M059J (cell line): ENCODE measurements around the gene BMPR1A. TPM values are rescaled to one million over a fixed set of nuclear protein-coding genes. Genes with fewer than 3 reads are reported as not detected.

Experiments used
- DNase-seq: peaks from one replicate; pipeline ENCODE4 v3.0.0-alpha.2; 2012; ENCODE audit warnings: low read depth
- total RNA-seq: library from RNA; depleted of rRNA; stranded (reverse); fragments of >200 nt; shearing (Covaris generic); gene quantifications from 2 replicates; pipeline ENCODE4 v1.2.3, GENCODE V29; 2014; rRNA removed

BMPR1A gene
- total RNA-seq: 22.4 and 29.1 TPM in 2 replicates

DNA sequence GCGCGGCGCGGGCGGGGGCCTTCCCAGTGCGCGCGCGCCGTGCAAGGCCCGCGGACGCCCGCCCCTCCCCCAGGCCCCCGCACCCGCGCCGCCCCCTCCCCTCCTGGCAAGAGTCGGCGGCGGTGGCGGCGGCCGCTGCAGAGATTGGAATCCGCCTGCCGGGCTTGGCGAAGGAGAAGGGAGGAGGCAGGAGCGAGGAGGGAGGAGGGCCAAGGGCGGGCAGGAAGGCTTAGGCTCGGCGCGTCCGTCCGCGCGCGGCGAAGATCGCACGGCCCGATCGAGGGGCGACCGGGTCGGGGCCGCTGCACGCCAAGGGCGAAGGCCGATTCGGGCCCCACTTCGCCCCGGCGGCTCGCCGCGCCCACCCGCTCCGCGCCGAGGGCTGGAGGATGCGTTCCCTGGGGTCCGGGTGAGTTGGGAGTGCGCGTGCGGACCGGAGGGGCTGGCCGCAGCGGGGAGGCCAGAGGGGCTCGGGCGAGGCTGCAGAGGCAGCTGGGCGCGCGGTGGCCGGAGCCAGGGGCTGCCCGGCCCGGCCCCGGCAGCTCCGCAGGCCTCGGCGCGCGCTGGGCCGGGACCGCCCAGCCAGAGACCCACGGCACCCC, at the start of gene BMPR1A:
BMPR1A (plus strand) TSS at position 109 of the 602 bp plus-strand sequence. CDS start 119,400 bp downstream, outside the sequence.
- DNase-seq: peak; percentile 83

DNA sequence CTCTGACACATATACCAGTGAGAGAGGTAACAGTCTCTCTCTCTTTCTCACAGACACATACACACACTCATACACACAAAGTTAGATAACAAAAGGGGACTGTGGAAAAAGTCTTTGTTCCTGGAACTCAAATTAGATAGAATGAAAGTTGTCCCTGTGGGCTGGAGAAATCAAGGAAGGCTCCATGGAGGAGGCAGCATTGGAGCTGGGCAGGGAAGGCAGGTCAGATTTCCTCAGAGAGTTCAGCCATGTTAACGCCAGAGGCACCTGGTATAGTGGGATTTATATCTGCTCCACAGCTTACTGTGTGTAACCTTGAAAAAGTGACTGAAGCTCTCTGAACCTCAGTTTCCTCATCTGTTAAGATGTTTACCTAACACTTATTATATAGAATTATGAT, 49.4 kb upstream of the BMPR1A start:
- DNase-seq: no peak

DNA sequence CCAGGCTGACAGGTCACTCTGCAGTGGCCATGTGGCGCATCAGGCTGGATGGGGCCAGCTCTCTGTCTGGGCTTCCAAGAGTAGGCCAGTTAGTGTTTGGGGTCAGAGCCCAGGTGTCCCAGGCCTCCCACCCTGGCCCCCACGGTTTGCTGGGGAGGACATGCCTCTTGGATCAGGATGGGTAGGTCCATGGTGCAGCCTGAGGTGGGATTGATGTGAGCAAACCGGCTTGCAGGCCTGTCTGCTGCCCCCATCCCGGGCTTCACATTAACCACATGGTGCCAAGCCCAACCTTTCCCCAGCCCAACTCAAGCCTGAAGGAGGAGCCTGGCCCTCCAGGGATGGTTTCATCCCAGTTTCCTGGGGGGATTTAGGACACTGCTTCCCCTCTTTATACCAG, 48.9 kb upstream of the BMPR1A start:
- no peak for DNase-seq

DNA sequence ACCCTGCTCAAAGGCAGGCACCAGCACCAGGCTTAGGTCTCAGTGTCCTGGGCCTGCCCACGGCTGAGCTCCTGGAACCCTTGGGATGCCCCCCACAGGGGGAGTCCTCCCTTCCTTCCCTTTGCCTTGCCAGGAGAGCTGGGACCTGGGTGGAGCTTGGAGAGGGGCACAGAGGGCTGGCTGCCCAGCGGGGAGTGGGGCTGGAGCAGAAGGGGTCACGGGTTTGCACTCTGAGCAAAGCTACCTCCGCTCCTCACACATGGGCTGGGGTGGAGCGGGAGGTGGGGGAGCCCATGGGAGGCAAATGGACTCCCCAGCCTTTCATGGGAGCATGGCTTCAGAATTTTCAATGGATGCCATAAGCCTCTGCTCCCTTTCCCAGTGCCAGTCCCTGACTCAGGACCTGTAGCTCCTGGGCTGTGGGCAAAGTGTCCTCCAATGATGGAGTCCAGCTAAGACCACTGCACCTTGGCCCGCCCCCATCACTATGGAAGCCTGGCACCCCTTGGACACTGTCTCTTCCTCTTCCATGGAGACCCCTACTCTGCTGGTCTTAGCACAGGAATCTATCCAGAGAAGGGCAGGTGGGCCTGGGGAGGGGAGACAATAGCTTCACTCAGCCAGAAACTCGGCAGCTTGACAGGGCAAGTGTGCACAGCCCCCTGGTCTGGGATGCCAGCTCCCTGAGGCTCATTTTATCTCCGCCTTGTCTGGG, 48.2 kb upstream of the BMPR1A start:
- DNase-seq: no peak

DNA sequence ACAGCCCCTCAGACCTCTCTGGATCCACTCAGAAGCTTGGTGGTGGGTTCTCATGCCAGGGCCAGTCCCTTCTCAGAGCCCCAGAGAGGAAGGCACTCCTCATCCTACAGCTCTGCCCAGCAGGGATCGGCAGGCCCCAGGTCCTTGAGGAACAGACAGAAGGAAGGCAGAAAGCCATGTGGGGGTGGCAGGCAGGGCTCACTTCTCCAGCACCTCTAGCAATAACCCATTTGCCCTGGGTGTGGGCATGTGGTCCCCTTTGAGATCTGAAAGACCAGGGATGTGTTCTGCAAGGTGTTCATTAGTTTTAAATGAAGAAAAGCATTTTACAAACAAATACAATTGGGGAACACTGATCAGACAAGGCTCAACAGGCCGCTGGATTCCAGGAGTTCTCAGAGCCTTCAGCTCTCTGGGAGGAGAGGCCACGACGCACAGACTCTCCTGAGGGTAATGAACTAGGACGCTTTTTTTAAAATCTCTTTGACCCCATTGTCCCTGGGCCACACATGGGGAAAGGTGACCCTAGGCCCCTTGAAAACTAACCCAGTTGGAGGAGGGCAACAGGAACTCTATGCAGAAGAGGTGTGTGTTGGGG, 47.5 kb upstream of the BMPR1A start:
- DNase-seq: no peak

DNA sequence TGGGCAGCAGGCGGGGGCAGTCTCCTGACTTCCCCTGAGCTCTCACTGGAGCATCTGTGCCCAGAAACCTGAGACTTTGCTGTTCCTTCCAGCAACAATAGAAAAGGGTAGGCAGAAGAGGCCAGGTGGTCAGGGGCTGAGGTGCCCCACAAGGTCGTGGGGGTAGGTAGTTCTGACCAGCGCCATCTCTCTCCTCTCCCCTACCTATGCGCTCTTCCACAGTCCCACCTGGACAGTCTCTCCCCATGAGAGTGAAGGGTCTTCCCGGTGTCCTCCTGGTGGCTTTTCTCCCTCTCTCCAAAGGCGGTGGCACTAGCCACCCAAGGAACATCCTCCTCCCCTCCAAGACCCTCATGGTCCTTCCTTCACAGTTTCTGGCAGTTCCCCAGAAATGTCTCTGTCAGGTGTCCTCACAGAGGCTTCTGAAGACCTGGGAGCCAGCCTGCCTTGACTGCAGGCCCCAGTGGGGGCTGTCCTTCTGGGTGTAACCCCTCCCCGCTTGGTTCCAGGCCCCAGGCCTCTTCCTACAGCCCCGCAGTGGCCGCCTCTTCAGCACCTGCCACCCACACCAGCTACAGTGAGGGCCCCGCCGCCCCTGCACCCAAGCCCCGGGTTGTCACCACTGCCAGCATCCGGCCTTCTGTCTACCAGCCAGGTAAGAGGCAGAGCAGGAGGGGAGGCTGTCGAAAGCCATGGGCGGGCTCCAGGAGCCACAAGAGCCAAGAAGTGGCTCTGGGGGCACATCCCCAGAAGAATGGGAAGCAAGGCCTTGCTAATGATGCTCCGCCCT, 46.8 kb upstream of the BMPR1A start:
- DNase-seq: no peak

DNA sequence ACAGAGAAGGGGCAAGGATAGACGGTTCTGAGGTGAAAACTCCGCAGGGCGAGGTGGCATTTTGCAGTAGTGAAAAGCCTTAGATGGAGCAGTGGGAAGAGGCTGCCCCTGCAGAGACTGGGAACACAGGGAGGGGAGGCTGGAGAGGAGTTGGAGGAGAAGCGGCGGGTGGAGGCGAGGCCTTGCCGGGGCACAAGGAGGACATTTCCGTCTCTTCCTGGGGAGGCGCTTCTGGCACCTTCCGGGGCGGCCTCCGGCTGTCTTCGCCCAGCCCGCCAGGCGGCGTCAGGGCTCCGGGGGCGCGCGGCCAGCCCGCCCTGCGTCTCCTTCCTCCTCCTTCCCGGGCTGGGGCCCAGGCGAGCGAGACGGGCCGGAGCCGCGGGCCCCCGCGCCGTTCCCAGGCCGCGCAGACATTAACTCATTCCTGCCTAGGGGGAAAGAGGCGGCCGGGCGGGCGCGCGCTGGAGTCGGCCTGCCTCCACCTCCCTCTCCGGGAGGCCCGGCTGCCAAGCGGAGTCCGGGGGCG, 45.4 kb upstream of the BMPR1A start:
- DNase-seq: peak; percentile 87

DNA sequence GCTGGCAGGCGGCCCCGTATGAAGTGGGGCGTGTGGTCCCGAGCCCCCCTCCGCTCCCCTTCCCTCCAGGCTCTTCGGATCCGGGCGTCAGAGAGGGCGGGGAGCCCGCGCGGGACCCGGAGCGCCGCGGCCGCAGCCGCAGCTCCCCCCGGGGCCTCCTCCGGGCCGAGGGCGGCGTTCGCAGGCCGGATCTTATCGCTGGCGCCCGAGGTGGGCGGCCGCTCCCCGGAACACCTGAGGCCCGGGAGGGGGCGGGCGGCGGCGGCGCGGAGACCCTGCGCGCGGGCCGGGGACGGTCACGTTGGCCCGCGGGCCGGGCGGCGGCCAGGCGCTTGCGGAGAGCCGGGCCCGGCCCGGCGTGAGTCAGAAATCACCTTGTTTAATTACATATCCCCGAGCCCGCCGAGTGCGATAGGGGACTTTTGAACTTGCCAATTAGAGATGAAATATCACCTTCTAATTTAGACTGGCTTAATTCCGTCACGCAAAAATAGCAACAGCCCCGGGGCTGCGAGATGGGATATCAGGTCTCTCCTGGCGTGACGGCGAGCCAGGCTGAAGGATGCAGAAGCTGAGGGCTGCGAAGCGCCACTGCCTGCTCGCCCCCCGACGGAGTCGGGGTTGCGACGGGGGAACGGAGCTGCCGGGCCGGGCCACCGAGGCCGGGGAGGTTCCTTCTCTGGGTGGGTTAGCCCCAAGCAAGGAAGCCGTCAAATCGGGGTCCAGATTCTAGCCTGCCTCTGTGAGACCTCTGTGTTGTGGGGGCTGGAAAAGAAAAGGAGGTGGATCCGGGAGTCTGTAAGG, 44.7 kb upstream of the BMPR1A start:
- DNase-seq: peak; percentile 46

DNA sequence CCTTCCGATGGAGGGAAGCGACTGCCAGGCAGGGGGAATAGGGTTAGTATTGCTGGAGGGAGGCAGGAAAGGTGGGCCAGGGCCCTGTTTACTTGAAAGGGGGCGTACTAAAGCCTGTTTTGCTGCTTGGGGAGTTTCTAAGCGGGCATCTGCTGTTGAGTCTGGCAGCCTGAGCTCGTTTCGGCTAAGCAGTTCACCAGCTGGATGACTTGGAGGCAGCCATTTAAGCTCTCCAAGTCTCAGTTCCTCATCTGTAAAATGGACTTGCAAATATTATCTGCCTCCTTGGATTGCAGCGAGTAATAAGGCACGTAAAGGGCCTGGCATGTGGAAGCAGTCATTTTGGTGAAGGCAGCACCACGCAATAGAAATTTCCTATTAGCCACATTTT, 44.1 kb upstream of the BMPR1A start:
- DNase-seq: no peak

DNA sequence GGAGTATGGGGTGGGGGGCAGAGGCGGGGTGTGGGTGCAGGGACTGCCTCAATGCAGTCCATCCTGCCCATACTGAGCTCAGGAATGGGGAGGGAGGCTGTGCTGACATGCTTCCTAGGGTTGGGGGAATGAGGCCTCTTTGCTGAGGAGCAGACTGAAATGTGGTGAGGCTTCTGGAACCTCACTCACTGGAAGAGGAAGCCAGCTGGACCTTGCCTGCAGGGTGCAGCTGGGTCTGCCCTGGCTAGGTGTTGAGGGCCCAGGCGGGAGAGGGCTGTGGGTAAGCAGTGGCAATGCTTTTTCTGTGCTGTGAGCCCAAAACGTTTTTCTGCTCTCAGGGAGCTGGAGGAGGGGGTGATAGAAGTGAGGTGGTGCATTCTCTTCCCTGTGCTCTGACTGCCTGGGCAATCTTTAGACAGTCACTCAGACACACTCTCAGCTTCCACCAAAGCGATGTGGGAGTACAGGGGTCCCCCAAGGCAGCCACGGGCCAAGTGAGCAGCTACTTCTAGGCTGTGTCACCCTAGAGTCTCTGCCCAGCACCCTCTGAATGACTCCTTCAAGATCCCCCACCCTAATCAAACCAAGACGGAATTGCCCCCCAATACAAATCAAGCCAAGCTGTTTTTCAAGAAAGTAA, 41.1 kb upstream of the BMPR1A start:
- DNase-seq: no peak

DNA sequence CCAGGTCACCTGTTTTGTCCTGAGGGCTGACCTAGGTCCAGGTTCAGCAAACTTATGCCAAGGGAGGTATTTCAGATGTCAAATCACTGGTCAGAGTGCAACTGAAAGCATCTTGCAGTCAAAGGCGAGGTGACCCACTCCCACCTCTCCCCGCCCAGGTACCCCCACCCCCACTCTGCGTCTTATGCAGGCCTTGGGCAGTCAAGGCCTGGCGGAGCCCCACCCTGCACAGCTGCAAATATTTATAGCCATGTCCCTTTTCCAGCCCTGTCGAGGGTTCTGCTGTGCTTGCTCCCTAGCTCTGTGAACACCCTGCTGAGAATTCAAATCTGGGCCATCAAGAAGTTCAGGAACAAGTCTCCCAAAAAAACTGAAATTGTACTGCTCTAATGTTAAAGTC, 40.6 kb upstream of the BMPR1A start:
- no peak for DNase-seq

DNA sequence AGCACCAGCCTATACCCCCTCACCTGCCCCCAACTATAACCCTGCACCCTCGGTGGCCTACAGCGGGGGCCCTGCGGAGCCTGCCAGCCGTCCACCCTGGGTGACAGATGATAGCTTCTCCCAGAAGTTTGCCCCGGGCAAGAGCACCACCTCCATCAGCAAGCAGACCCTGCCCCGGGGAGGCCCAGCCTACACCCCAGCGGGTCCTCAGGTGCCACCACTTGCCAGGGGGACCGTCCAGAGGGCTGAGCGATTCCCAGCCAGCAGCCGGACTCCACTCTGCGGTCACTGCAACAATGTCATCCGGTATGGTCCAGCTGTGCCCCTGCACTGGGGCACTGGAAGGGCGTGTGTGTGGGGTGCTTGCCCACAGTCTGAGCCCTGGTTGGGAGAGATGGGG, 40.0 kb upstream of the BMPR1A start:
- no peak for DNase-seq

DNA sequence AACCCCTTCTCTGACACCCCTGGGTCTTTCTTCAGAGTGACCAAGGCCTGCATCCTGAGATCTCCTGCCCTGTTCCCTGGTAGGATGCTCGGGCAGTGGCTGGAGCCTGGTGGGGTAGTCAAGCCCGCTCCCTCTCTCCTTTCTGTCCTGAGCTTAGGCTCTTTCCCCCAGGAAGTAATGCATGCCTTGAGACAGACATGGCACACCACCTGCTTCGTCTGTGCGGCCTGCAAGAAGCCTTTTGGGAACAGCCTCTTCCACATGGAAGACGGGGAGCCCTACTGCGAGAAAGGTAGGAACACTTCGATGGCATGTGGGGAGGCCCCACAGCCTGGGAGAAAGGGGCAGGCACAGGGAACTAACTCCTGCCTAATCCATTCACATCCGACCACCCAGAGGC, 37.9 kb upstream of the BMPR1A start:
- DNase-seq: no peak

DNA sequence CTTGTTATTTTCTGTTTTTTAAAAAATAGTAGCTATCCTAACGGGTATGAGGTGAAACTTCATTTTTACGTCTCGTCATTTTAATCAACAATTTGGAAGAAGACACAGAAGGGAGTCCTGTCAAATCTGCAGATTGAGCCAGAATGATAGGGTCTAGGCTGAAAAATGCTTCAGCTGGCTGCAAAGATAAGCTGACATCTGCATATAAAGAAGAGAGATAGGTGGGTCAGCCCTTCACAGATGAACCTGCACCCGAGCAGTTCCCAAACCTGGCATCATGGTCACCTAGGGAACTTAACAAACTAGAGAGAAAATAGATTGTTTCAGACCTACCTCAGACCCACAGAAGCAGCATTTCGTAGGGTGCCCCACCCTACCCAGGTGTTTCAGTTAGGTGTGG, 35.2 kb upstream of the BMPR1A start:
- DNase-seq: no peak

DNA sequence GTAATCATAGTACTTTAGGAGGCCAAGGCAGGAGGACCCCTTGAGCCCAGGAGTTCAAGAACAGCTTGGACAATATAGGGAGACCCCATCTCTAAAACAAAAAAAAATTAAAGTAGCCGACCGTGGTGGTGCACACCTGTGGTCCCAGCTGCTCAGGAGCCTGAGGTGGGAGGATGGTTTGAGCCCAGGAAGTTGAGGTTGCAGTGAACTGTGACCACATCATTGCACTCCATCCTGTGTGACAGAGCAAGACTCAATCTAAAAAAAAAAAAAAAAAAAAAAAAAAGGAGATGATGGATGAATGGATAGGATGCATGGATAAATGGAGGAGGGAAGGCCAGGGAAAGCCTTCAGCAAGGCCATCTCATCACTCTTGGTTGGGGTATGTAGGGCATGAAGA, 33.4 kb upstream of the BMPR1A start:
- no peak for DNase-seq

DNA sequence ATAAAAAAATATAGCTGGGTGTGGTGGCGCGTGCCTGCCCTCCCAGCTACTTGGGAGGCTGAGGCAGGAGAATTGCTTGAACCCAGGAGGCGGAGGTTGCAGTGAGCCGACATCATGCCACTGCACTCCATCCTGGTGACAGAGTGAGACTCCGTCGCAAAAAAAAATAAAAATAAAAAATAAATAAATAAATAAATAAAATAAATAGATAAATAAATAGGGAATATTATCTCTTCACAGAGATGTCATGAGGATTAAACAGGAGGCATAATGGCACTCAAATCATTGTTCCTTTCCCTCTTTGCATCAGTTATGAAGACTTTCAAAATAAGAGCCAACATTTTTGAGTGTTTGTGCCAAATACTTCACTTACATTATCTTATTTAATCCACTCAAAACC, 32.0 kb upstream of the BMPR1A start:
- DNase-seq: no peak

DNA sequence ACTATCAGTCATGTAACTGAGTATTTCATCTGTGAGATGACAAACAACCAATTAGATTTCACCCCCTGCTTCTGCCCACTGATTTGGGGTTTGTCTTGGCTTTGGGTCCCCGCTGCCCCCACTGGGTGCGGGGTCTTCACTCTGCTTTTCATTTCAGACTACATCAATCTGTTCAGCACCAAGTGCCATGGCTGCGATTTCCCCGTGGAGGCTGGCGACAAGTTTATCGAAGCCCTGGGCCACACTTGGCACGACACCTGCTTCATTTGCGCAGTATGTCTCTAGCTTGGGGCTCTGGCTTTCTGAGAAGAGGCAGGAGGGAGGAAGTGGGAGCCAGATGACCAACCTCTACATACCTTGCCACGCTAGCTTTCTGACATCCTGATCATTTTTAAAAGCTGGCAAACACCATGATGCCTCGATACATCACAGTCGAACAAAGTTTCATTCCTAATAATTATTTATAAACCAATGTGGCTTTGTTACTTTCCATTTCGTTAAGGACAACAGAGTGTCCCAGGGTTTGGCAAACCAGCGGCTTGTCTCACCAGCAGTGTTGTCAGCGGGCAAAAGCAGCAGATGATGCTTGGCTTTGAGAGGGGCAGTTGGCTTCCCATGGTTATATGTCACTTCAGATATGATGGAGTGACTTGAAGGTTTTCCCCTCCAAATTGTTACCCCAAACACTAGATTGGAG, 30.3 kb upstream of the BMPR1A start:
- no peak for DNase-seq

DNA sequence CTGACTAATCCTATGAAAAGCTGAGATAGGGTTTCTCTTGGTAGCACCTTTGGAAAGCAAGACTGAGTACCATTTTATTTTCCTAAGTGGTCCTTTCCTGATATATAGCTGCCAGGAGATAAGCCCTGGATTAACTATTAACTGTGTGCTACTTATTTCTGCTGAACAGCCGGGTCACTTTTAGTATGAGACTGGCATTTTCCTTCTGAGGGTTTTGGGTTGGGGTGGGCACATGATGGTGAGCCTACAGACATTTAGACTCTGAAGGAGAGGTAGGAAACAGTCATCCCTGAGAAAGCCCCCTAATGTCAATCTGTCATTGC, 29.8 kb upstream of the BMPR1A start:
- no peak for DNase-seq

DNA sequence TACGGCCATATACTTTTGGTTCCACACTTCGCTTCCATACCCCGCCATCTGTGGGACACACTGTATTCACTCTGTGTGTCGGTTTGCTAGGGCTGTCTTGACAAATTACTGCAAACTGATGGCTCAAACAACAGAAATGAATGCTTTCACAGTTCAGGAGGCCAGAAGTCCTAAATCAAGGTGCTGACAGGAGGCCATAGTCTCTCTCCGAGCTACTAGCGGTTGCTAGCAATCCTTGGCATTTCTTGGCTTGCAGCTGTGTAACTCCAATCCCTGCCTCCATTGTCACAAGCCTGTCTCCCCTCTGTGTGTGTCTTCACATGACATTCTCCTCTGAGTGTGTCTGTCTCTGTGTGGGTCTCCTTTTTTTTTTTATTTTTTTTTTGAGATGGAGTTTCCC, 28.9 kb upstream of the BMPR1A start:
- no peak for DNase-seq

DNA sequence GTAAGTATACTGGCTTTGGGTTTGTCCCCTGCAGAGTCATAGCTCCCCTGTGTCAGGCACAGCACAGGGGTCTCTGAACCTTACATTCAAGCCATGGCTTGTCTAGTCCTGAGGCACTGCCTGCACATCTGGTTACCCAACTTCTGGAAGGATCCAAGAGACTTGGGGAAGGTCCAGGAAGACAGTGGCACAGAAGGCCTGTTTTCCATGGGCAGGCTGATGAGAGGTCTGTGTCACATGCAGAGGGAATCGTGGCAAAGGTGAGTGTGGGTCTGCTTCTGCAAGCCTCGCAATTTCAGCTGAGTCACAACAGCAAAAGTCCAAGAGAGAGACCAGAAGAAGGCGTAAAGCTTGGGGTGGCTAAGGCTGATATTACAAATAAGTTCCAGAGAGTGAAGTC, 28.4 kb upstream of the BMPR1A start:
- no peak for DNase-seq

DNA sequence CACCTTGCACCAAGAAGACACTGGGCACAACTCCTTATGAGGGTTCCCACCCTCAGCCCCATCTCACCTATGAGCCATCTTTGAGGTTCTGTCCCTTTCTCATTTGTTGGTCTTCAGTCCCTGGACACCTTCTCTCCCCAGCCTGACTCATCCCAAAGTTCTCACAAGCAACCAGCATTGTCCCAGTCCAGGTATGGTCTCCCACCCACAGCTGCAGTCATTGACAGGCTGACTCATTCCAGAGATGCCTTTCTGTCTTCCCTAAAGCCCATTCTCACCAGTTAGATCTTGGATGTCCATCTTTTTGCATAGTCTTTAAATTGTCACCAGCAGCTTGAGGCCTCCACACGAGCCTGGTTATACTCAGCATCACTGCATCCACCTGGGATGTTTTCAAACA, 26.7 kb upstream of the BMPR1A start:
- DNase-seq: peak; percentile 8
